Measurements from ENCODE around the gene RRAGB.
"Not testable (repeated sequence)": the region's sequence is repeated elsewhere in the genome, so short reads cannot be mapped to it uniquely, and the experiment has no call there.

The RRAGB gene

GRCh38 chrX:55767100-55767499 lies 49.6 kb downstream of the RRAGB start:
- DNase-seq (ENCODE audit: low read depth): no peak
- H3K4me3 ChIP-seq (ENCODE audit: low read depth, low read length): no peak overlapping the region
- no peak for TF ChIP-seq CTCF (IDR thresholded peaks at IDR 0.05; ENCODE audit: control insufficient read depth, extremely low read depth, insufficient read depth)

GRCh38 chrX:55774419-55774818 lies 56.9 kb downstream of the RRAGB start:
- DNase-seq (ENCODE audit: low read depth): not testable (repeated sequence)

GRCh38 chrX:55777596-55777995 lies 60.0 kb downstream of the RRAGB start:
- no peak overlapping the region for H3K4me3 ChIP-seq (ENCODE audit: low read depth, low read length)
- DNase-seq (ENCODE audit: low read depth): no peak
- no peak for TF ChIP-seq CTCF (IDR thresholded peaks at IDR 0.05; ENCODE audit: control insufficient read depth, extremely low read depth, insufficient read depth)

More at GRCh38 chrX:55774419-55774818, 56.9 kb downstream of the RRAGB start:
- H3K4me3 ChIP-seq (ENCODE audit: low read depth, low read length): not testable (repeated sequence)

GRCh38 chrX:55778322-55778721 lies 60.8 kb downstream of the RRAGB start:
- no peak overlapping the region for H3K4me3 ChIP-seq (ENCODE audit: low read depth, low read length)
- no peak for TF ChIP-seq CTCF (IDR thresholded peaks at IDR 0.05; ENCODE audit: control insufficient read depth, extremely low read depth, insufficient read depth)
- DNase-seq (ENCODE audit: low read depth): no peak

- H3K4me3 ChIP-seq (ENCODE audit: low read depth, low read length): no peak overlapping the region
- DNase-seq (ENCODE audit: low read depth): no peak
- TF ChIP-seq CTCF (IDR thresholded peaks at IDR 0.05; ENCODE audit: control insufficient read depth, extremely low read depth, insufficient read depth): no peak
Measured at GRCh38 chrX:55783723-55784122, 66.2 kb downstream of the RRAGB start.

- no peak overlapping the region for H3K4me3 ChIP-seq (ENCODE audit: low read depth, low read length)
- no peak for TF ChIP-seq CTCF (IDR thresholded peaks at IDR 0.05; ENCODE audit: control insufficient read depth, extremely low read depth, insufficient read depth)
- DNase-seq (ENCODE audit: low read depth): no peak
Measured at GRCh38 chrX:55787063-55787462, 69.5 kb downstream of the RRAGB start.

- no peak for DNase-seq (ENCODE audit: low read depth)
- no peak for TF ChIP-seq CTCF (IDR thresholded peaks at IDR 0.05; ENCODE audit: control insufficient read depth, extremely low read depth, insufficient read depth)
- H3K4me3 ChIP-seq (ENCODE audit: low read depth, low read length): no peak overlapping the region
Measured at GRCh38 chrX:55787727-55788126, 70.2 kb downstream of the RRAGB start.
